ENCODE results near the gene HMGCLL1.

Gene HMGCLL1

GRCh38 chr6:55594442-55594841 lies 15.4 kb upstream of the HMGCLL1 start:
- no peaks in the 10 kb centered on the region for H3K27me3 ChIP-seq
- H3K4me1 ChIP-seq = no peaks in the 10 kb centered on the region
- H3K9me3 ChIP-seq = no peaks in the 10 kb centered on the region
- H3K4me3 ChIP-seq (ENCODE audit: low read depth, low read length) = no peak overlapping the region
- no peaks in the 10 kb centered on the region for H3K36me3 ChIP-seq
- no peak for TF ChIP-seq CTCF (IDR thresholded peaks at IDR 0.05; ENCODE audit: low read depth, low read length)
- no peak for DNase-seq

GRCh38 chr6:55584654-55585354 lies 5.8 kb upstream of the HMGCLL1 start:
- no peak for DNase-seq
- no peaks in the 10 kb centered on the region for H3K4me1 ChIP-seq
- no peaks in the 10 kb centered on the region for H3K36me3 ChIP-seq
- no peak overlapping the region for H3K4me3 ChIP-seq (ENCODE audit: low read depth, low read length)
- H3K9me3 ChIP-seq = no peaks in the 10 kb centered on the region
- no peak for TF ChIP-seq CTCF (IDR thresholded peaks at IDR 0.05; ENCODE audit: low read depth, low read length)
- H3K27me3 ChIP-seq = no peaks in the 10 kb centered on the region

GRCh38 chr6:55576811-55577210 lies 2.2 kb downstream of the HMGCLL1 start:
- H3K4me1 ChIP-seq = peaks cover 3% of the 10 kb centered on the region
- DNase-seq = no peak
- no peak for TF ChIP-seq CTCF (IDR thresholded peaks at IDR 0.05; ENCODE audit: low read depth, low read length)
- H3K36me3 ChIP-seq = no peaks in the 10 kb centered on the region
- no peak overlapping the region for H3K4me3 ChIP-seq (ENCODE audit: low read depth, low read length)
- H3K27me3 ChIP-seq = no peaks in the 10 kb centered on the region
- H3K9me3 ChIP-seq = no peaks in the 10 kb centered on the region

GRCh38 chr6:55574556-55574955 lies 4.4 kb downstream of the HMGCLL1 start:
- Histone ChIP-seq H3K4me3 (ENCODE audit: low read depth, low read length) (no peak overlapping the region), H3K4me1 (peaks cover 3% of the 10 kb centered on the region), H3K27me3 (no peaks in the 10 kb centered on the region), H3K9me3 (no peaks in the 10 kb centered on the region), H3K36me3 (no peaks in the 10 kb centered on the region)
- DNase-seq = no peak
- no peak for TF ChIP-seq CTCF (IDR thresholded peaks at IDR 0.05; ENCODE audit: low read depth, low read length)

- H3K4me3 ChIP-seq (ENCODE audit: low read depth, low read length) = no peak overlapping the region
- no peaks in the 10 kb centered on the region for H3K27me3 ChIP-seq
- no peak for TF ChIP-seq CTCF (IDR thresholded peaks at IDR 0.05; ENCODE audit: low read depth, low read length)
- H3K9me3 ChIP-seq = no peaks in the 10 kb centered on the region
- H3K36me3 ChIP-seq = no peaks in the 10 kb centered on the region
- H3K4me1 ChIP-seq = peaks cover 7% of the 10 kb centered on the region
- DNase-seq = no peak
Observed at GRCh38 chr6:55569638-55570037, 9.4 kb downstream of the HMGCLL1 start.

- DNase-seq = no peak
- Histone ChIP-seq H3K4me3 (ENCODE audit: low read depth, low read length) (no peak overlapping the region), H3K9me3 (no peaks in the 10 kb centered on the region), H3K36me3 (no peaks in the 10 kb centered on the region), H3K27me3 (no peaks in the 10 kb centered on the region), H3K4me1 (peaks cover 7% of the 10 kb centered on the region)
- no peak for TF ChIP-seq CTCF (IDR thresholded peaks at IDR 0.05; ENCODE audit: low read depth, low read length)
Observed at GRCh38 chr6:55568808-55569439, 10.1 kb downstream of the HMGCLL1 start.
